SH-SY5Y (cell line): ENCODE data around the gene NBEA.

ENCODE experiments used
- GATA2 ChIP-seq: IDR thresholded peaks from 2 replicates; pipeline ENCODE4 v1.6.1; 2011; ENCODE audit warnings: mild to moderate bottlenecking, low read depth, low read length
- GATA3 ChIP-seq: IDR thresholded peaks from 2 replicates; pipeline ENCODE4 v1.6.1; 2011; ENCODE audit warnings: low read depth, mild to moderate bottlenecking, low read length, moderate library complexity

- TF ChIP-seq GATA3 (no peak), GATA2 (no peak)
Measured at GRCh38 chr13:35699825-35700510, 757.9 kb downstream of the NBEA start.
